ENCODE results near the gene POLRMT.
"Not testable (repeated sequence)": the region's sequence is repeated elsewhere in the genome, so short reads cannot be mapped to it uniquely, and the experiment has no call there.

The POLRMT gene

GRCh38 chr19:647566-648284 lies 14.4 kb upstream of the POLRMT start:
- DNase-seq (ENCODE audit: low read depth, low spot score), result no peak

DNA sequence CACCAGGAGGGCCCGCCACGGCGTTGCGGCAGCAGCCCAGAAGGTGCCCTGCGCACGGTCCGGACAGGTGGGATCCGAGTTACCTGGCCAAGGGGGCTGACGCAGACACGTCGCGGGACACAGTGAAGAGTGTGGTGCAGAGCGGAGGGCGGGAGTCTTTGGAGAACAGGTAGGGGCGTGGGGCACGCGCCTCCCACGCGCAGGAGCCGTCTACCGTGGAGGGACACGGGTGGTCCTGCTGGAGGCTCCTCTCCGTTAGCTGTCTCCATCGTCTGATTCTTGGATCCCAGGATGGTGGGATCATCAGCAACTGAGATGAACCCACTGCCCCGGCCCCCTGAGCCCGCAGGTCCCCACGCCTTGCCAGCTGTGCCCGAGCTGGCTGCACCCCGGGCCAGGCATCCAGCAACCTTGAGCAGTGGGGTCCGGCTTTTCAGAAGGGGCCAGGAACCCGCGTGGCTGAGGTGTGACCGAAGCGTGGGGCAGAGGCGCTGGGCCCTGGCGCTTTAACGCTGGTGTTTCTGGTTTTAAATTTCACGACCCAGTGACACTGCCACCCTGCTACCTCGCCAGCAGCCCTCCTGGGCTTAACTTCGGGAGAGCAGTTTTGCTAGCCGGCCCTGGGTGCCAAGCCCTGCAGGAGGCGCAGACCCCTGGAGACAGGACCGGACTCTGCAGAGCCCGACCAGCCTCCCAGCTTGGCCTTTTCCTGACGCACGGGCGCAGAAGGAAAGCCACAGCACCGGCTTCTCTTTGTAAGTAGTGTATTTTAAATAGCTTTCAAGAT lies 13.6 kb upstream of the POLRMT start:
- DNase-seq (ENCODE audit: low read depth, low spot score), result no peak

DNA sequence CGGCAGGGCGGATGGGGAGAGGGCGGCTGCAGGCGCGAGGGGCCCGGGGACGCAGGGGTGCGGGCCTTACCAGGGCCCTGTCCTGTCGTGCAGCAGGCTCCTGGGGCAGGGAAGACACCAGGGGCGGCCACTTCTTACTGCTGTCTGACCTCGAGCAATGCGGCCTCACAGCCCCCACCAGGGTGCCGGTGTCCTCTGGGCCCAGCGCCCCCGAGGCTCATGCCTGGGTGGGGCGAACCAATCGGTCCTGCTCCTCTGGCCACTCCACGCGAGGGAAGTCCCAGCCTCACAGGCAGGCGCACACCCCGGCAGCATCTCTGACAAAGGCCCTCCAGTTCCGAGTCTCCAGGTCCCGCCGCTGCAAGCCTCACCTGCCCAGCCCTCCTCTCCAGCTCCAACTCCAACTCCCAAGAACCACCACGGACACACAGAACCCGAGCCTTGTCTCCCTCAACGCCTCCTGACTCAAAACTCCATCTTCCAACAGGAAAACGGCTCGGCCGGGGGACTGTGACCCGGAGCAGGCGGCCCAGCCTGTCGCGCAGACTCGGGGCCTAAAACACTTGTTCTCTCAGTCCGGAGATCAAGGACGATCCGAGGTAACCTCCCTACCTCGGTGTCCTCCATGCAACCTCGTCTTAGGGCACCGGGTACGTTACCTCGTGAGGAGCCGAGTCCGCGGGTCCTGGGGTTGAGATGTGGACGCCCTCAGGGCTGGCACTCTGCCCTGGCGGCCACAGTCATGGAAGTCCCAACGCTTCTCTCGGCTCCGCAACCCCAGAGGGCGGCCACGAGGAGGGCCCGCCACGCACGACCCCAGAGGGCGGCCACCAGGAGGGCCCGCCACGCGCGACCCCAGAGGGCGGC lies 12.8 kb upstream of the POLRMT start:
- DNase-seq (ENCODE audit: low read depth, low spot score), result no peak

- DNase-seq (ENCODE audit: low read depth, low spot score), result no peak
Observed at GRCh38 chr19:644789-645188, 11.5 kb upstream of the POLRMT start.

DNA sequence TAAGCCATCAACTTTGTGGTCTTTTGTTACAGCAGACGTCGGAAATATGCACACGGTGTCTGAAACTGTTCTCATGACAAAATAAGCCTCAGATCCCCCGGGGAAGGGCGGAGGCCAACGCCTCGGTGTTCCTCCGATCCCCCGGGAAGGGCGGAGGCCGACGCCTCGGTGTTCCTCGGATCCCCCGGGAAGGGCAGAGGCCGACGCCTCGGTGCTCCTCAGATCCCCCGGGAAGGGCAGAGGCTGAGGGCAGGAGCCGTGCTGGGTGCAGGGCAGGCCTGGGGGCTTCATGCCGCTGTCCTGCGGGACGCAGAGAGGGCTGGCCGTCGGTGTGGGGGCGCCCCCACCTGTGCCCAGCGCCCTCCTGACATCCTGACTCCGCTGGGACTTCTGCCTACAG lies 11.0 kb upstream of the POLRMT start:
- no peak for DNase-seq (ENCODE audit: low read depth, low spot score)

- no peak for DNase-seq (ENCODE audit: low read depth, low spot score)
Observed at GRCh38 chr19:643736-644135, 10.4 kb upstream of the POLRMT start.

GRCh38 chr19:642767-643727 lies 9.7 kb upstream of the POLRMT start:
- no peak for DNase-seq (ENCODE audit: low read depth, low spot score)

DNA sequence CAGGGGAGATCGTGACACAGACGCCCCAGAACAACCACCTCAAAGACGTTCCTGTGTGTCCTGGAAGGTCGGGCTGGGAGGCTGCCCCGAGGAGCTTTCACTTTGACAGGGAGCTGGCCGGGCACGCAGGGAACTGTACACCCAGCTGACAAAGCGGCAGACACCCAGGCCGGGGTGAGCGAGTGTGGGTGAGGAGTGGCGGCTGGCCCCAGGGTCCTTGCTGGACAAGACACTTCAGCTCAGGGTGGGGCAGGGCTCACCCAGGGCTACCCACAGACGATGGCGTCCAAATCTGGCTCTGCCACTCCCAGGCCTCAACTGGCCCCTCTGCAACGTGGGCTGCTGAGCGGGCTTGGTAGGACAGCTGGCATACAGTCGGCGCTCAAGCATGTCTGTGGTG lies 8.4 kb upstream of the POLRMT start:
- no peak for DNase-seq (ENCODE audit: low read depth, low spot score)

DNA sequence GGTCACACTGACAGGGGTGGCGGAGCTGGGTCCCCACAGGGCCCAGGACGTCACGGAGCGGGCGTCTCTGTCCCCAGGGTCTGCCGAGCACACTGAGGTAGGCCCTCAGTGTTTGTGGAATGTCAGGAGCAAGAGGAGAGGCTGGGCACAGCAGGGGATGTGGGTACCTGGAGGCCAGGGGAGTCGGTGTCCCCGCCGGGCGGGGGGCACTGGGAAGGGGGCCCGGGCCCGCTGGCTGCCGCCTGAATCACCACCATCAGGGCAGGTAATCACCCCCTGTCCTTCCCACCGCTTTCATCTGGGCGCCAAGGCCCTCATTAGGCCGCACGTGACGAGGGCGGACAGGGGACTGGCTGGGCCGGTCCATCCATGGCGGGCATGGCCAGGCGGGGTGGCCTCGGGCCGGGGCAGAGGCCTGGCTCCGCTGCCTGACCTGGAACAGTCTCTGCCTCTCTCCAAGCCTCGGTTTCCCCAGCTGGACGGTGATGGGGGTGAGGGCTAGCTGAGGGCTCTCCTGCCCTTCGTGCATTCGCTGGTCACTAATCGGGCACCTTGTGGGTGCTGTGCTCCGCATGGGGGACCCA lies 7.4 kb upstream of the POLRMT start:
- DNase-seq (ENCODE audit: low read depth, low spot score), result no peak

- no peak for DNase-seq (ENCODE audit: low read depth, low spot score)
Observed at GRCh38 chr19:640161-640558, 6.8 kb upstream of the POLRMT start.

DNA sequence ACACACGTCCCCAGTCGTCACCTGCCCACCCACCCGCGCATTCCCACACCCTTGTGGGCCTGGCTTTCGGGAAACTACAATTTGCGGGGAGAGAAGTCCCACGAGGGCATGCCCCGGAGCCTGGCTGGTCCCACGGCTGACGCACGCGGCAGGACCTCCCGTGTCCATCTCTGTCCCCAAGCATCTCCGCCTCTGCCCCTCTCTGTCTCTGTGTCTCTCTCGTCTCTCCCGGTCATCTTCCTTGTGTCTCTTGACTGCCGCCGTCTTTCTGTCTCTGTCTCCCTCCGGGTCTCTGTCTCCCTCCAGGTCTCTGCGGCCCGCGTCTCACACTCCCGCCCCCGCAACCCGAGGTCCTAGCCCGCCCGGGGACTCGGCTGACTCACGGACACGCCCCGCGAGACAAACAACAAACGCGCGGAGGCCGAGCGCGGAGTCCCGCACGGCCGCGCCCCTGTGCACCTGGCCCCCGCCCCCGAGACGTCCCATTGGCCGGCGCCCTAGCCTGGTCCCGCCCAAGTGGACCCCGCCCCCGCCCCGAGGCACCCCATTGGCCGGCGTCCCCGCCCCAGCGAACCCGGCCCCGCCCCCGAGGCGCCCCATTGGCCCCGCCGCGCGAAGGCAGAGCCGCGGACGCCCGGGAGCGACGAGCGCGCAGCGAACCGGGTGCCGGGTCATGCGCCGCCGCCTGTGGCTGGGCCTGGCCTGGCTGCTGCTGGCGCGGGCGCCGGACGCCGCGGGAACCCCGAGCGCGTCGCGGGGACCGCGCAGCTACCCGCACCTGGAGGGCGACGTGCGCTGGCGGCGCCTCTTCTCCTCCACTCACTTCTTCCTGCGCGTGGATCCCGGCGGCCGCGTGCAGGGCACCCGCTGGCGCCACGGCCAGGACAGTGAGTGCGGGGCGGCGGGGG lies 6.2 kb upstream of the POLRMT start, which contains the start of gene FGF22:
Gene FGF22, plus strand, starts transcription at position 627 of the 908 bp plus-strand sequence. Its CDS starts 47 bp downstream, at position 674.
- peak; percentile 96 for DNase-seq (ENCODE audit: low read depth, low spot score)

DNA sequence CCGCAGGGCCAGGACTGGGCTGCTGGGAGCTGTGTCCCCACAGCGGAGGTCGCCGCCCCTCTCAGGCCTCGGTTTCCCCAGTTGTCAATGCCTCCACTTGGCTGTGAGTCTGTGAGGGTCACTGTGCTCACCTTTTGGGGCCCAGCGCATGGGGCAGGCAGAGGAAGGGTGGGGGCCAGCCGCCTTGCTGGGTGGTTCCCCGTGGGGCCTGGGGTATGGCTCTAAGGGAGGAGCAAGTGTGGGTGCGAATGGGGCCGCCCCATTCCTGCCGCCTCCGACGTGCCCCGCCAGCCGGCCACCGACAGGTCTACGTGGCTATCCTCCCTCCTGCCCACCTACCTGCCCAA lies 5.5 kb upstream of the POLRMT start:
- DNase-seq (ENCODE audit: low read depth, low spot score), result no peak

DNA sequence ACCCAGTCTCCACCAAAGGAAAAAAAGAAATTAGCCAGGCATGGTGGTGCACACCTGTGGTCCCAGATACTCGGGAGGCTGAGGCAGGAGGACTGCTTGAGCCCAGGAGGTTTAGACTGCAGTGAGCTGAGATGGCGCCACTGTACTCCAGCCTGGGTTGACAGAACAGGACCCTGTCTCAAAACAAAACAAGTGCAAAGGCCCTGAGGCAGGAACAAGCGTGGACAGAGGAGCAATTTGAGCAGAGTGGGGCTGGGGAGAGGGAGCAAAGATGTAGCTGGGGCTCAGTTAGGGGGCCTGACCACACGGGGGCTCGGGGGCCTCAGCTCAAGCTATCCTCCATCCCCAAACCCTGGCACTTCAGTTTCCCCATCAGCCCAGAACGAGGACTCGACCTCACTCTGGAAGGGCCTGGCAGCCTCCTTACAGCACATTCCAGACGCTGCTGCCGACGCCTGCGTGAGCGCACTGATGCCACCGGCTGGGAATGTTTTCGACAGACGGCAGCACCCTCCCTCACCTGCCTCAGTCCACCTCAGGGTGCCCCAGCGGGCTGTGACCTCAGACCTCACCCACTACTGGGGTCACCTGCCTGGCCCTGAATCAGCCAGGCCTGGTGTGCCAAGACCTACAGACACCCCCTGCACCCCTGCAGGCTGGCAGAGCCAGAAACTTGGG lies 1.8 kb upstream of the POLRMT start:
- DNase-seq (ENCODE audit: low read depth, low spot score), result no peak

DNA sequence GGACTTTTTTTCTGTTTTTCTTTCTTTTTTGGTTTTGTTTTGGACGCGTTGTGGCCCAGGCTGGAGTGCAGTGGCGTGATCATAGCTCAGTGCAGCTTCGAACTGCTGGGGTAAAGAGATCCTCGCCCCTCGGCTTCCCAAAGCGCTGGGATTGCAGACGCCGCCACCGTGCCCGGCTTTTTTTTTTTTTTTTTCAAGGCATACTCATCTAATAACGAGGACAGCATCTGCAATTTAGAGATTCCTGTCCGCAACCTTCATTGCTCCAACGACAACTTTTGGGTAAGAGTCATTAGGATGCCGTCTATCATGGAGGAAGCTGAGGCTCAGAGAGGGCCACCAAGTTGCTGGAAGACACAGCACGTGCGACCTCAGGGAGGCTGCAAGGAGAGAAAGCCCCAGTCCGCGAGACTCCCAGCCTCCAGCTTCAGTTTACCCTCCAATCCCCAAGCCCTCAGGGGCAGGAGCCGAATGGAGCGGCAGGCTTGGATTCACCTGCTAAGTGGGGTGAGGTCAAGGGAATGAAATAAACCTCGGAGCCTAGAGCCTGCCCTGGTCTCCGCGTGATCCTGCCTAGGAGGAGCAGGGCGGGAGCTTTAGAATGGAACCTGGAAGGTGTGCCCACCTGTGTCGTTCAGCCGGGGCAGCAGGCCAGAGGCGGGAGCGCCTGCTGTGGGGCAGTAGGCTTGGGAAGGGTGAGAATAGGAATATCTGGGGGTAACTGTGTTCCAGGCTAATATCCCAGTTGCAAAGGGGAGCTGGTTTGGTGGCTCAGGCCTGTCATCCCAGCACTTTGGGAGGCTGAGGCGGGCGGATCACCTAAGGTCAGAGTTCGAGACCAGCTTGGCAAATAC lies 676 bp upstream of the POLRMT start:
- DNase-seq (ENCODE audit: low read depth, low spot score), result no peak

DNA sequence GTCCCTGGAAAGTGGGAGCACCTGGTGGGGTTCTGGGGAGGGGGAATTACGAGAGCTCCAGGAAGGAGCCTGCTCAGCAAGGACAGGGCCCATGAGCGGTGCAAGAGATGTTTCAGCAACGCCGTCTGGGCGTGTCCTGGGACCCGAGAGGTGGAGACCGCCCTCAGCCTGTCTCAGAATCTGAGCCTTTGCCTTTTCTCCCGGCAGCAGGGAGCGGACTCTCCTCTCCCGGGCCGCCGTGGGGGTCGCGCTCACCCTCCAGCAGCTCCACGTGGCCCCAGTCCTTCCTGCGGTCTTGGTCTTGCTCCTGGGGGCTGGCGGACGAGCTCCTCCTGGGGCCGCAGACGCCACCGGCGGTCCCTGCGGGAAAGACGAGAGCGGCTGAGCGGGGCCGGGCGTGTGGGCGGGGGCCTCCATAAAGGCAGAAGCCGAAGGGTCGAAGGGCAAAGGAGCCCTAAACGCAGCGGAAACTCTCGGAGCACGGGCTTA lies 714 bp downstream of the POLRMT start:
- DNase-seq (ENCODE audit: low read depth, low spot score), result peak; percentile 71

DNA sequence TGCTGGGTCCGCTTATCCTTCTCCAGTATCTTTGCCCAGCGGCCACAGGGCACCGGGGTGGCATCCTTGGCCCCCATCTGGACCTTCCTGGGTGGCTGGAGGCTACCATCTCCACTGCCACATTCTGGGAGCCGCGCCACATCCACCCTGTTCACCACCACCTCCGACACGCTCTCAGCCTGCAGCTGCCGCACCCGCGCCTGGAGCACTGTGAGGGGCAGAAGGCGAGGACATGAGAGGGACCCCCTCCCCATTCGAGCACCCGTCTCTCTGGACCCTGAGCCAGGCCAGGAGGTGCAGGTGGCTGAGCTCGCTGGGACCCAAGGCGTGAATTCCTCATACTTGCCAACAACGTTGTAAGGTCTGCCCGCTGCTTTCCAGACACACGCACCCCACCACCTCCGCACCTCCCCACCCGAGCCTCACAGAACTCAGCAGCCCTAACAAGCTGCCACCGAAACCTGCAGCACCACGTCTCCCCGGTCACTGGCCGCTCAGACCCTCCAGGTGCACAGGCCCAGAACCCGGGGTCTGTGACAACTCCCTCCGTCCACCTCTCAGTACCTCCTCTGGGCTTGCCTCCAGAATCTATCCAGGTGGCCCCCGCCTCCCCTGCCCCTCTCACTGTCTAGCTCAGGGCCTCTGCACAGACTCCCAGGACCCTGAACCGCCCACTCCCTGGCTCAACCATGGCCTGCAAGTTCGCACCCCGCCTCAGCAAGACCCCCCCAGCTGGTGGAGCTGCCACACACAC lies 3.2 kb downstream of the POLRMT start:
- no peak for DNase-seq (ENCODE audit: low read depth, low spot score)

DNA sequence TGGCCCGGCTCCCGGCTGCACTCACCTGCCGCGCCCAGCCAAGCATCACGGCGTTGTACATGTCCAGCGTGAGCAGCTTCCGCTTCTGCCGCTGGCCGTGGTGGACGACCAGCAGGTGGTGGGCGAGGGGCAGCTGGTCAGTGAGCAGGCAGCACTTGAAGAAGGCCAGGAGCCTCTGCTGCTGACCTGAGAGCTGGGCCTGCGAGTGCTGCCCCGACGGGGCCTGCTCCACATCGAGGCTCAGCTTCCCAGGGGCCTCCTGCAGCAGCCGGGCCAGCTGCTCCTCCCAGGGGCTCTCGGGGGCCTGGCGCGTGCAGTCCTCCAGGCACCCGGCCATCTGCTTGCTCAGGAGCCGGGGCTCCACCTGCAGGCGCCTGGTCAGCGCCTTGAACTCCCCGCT lies 3.8 kb downstream of the POLRMT start:
- DNase-seq (ENCODE audit: low read depth, low spot score), result not testable (repeated sequence)

Measured in astrocyte of the hippocampus (primary cell).